ENCODE measurements around the gene SDHB.
A peak's percentile ranks its signal among the peaks of the same experiment; 100 is the strongest.

Gene SDHB

DNA sequence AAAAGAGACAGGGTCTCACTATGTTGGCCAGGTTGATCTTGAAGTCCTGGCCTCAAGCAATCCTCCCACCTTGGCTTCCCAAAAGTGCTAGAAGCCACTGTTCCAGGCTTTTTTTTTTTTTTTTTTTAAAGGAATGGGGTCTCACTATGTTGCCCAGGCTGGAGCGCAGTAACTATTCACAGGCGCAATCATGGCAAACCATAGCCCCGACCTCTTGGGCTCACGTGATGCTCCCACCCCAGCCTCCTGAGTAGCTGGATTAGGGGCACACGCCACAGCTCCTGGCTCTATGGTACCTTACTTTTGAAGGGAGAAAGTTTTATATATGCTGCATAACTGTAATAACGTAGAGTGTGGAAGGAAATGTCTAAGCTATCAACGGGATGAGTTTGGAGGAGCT lies 36.4 kb downstream of the SDHB start:
- Histone ChIP-seq H3K9me3 (ENCODE audit: insufficient read depth, low read length) (no peaks in the 10 kb centered on the region), H3K4me3 (ENCODE audit: insufficient read length, low read depth) (no peak overlapping the region), H3K27me3 (ENCODE audit: insufficient read depth, insufficient read length) (no peaks in the 10 kb centered on the region), H3K4me1 (ENCODE audit: insufficient read depth, insufficient read length) (peaks cover 11% of the 10 kb centered on the region), H3K36me3 (ENCODE audit: insufficient read depth, insufficient read length, low read length) (peaks cover 46% of the 10 kb centered on the region), H3K9ac (ENCODE audit: insufficient read length, low read depth) (no peak overlapping the region)
- no peak for TF ChIP-seq YY1 (IDR thresholded peaks at IDR 0.05; ENCODE audit: insufficient read depth, insufficient read length)
- no peak for TF ChIP-seq SUZ12 (IDR thresholded peaks at IDR 0.05; ENCODE audit: extremely low read depth, insufficient read depth, insufficient read length)
- no peak for TF ChIP-seq ZNF274 (IDR thresholded peaks at IDR 0.05; ENCODE audit: low read depth, low read length)
- no peak for DNase-seq (ENCODE audit: low read depth, low spot score)

DNA sequence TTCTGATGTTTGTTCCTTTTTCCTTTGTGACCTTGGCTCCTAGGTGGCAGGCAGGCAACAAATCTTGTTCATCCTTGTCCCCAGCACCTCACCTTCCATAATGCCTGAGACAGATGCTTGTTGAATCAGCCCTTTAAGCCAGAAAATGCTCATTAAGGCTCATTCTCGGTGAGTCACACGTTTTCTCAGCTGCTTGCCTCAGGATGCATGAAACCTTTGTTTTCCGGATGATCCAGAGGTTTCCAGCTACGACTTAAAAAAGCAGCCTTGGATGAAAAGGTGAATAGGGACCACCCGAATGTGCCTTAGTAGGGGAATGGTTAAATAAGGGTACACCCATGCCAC lies 37.5 kb downstream of the SDHB start:
- no peaks in the 10 kb centered on the region for H3K27me3 ChIP-seq (ENCODE audit: insufficient read depth, insufficient read length)
- H3K4me1 ChIP-seq (ENCODE audit: insufficient read depth, insufficient read length): peaks cover 11% of the 10 kb centered on the region
- TF ChIP-seq SUZ12 (IDR thresholded peaks at IDR 0.05; ENCODE audit: extremely low read depth, insufficient read depth, insufficient read length) (no peak), YY1 (IDR thresholded peaks at IDR 0.05; ENCODE audit: insufficient read depth, insufficient read length) (no peak), ZNF274 (IDR thresholded peaks at IDR 0.05; ENCODE audit: low read depth, low read length) (no peak)
- peak; percentile 47 for DNase-seq (ENCODE audit: low read depth, low spot score)
- peaks cover 36% of the 10 kb centered on the region for H3K36me3 ChIP-seq (ENCODE audit: insufficient read depth, insufficient read length, low read length)
- peak overlapping the region; percentile 2 for H3K9ac ChIP-seq (ENCODE audit: insufficient read length, low read depth)
- H3K9me3 ChIP-seq (ENCODE audit: insufficient read depth, low read length): no peaks in the 10 kb centered on the region
- H3K4me3 ChIP-seq (ENCODE audit: insufficient read length, low read depth): no peak overlapping the region

DNA sequence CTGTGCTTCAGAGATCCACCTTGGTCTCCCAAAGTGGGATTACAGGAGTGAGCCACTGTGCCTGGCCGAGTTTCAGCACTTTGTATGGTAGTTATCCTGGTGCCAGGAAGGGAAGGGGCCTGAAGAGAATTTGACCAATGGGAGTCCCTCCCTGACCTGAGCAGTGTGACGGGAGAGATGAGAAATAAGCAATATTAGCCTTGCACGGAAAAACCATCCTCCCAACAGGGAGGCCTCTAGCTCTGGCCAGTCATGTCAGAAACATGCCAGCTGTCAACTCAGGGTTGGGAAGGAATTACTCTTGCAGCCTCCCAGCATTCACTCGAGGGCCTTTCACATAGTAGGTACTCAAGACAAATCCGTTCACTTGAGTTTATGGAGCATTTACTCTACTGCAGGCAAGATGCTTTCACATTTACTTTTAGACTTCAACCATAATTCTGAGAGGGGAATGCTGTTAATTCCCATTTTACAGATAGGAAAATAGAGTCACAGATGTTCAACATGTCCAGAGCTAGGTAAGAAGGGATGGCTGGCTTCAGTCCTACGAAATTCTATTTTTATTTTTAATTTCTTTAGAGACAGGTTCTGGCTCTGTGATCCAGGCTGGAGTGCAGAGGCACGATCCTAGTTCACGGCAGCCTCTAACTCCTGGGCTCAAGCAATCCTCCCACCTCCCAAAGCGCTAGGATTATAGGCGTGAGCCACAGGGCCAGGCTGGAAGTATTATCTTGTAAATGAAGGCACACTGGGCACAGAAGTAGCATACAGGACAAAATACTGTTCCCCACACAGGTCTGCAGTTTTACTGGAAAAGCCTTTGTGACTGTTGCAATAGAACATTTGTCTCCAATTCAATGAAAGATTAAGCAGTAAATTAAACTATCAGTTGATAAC lies 38.9 kb downstream of the SDHB start:
- Histone ChIP-seq H3K9ac (ENCODE audit: insufficient read length, low read depth) (peak overlapping the region; percentile 57), H3K4me1 (ENCODE audit: insufficient read depth, insufficient read length) (peaks cover 15% of the 10 kb centered on the region), H3K9me3 (ENCODE audit: insufficient read depth, low read length) (no peaks in the 10 kb centered on the region), H3K27me3 (ENCODE audit: insufficient read depth, insufficient read length) (no peaks in the 10 kb centered on the region), H3K4me3 (ENCODE audit: insufficient read length, low read depth) (no peak overlapping the region), H3K36me3 (ENCODE audit: insufficient read depth, insufficient read length, low read length) (peaks cover 23% of the 10 kb centered on the region)
- no peak for DNase-seq (ENCODE audit: low read depth, low spot score)
- no peak for TF ChIP-seq YY1 (IDR thresholded peaks at IDR 0.05; ENCODE audit: insufficient read depth, insufficient read length)
- TF ChIP-seq ZNF274 (IDR thresholded peaks at IDR 0.05; ENCODE audit: low read depth, low read length): no peak
- TF ChIP-seq SUZ12 (IDR thresholded peaks at IDR 0.05; ENCODE audit: extremely low read depth, insufficient read depth, insufficient read length): no peak

DNA sequence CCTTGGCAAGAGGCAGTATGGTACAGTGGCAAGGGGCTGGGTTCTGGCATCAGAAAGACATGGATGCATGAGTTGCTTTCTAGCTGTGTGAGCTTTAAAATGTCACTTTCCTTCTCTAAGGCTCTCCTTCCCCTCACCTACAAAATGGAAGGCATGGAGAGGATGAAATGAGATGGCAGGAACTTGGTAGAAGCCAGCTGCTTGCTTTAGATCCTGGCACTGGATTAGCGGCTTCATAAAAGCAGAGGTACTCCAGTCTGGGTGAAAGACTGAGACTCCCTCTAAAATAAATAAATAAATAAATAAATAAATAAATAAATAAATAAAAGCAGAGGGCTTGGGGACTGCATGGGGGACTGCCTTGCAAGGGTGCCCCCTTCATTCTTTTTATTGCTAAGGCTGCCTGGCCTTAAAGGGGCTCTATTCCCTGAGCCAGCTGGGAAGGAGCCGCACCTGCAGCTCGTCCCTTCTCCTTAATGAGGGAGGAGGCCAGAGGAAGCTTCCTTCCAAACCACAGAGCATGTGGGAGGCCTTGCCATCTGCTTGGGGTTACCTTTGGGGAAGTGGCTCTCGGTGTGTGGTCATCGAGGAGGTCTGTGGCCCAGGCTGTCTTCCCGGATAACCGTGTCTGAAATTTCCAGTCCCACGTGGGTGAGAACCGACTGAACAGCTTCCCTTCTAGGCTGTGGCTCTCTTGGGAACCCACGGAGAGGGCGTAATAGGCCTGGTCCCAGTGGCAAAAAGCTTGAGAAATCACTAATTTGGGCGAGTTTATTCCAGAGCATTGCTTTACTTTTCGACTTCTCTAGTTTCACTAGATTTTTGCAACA lies 40.1 kb downstream of the SDHB start:
- DNase-seq (ENCODE audit: low read depth, low spot score): no peak
- H3K4me1 ChIP-seq (ENCODE audit: insufficient read depth, insufficient read length): peaks cover 18% of the 10 kb centered on the region

DNA sequence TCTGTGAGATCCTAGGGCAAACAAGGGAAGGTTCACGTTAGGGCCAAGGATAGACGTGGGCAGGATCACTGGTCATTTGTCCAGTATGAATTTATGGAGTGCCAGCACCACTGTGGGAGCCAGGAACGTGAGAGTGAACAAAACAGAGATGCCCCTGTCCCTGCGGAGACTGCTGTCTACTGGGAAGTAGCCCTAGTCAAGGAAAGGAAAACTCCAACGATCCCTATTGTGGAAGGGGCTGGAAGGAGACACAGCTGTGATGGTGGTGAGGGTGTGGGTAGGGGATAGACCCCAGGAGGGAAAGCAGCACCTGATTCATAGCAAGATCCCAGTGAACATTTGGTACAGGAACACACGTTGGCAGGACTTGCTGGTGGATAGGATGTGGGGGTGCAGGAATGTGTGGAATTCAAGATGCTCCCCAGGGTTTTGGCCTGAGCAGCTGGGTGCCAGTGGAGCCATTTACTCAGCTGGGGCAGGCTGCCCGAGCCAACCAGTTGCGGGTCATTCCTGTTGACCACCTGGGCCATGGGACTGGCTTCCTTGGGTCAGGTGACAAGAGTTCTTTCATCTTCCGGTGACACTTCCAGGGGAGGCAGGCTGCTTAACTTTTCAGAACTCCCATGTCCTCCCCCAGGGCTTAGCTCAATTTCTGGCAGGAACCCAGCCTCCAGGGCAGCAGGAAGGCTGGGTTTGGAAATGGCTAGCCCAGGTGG lies 40.9 kb downstream of the SDHB start:
- Histone ChIP-seq H3K27me3 (ENCODE audit: insufficient read depth, insufficient read length) (no peaks in the 10 kb centered on the region), H3K4me1 (ENCODE audit: insufficient read depth, insufficient read length) (peaks cover 18% of the 10 kb centered on the region), H3K9me3 (ENCODE audit: insufficient read depth, low read length) (no peaks in the 10 kb centered on the region), H3K9ac (ENCODE audit: insufficient read length, low read depth) (no peak overlapping the region), H3K36me3 (ENCODE audit: insufficient read depth, insufficient read length, low read length) (peaks cover 7% of the 10 kb centered on the region), H3K4me3 (ENCODE audit: insufficient read length, low read depth) (no peak overlapping the region)
- TF ChIP-seq YY1 (IDR thresholded peaks at IDR 0.05; ENCODE audit: insufficient read depth, insufficient read length): no peak
- no peak for TF ChIP-seq ZNF274 (IDR thresholded peaks at IDR 0.05; ENCODE audit: low read depth, low read length)
- no peak for TF ChIP-seq SUZ12 (IDR thresholded peaks at IDR 0.05; ENCODE audit: extremely low read depth, insufficient read depth, insufficient read length)
- DNase-seq (ENCODE audit: low read depth, low spot score): no peak

More for the DNA sequence above, 40.1 kb downstream of the SDHB start:
- H3K9me3 ChIP-seq (ENCODE audit: insufficient read depth, low read length): no peaks in the 10 kb centered on the region
- no peak for TF ChIP-seq SUZ12 (IDR thresholded peaks at IDR 0.05; ENCODE audit: extremely low read depth, insufficient read depth, insufficient read length)
- no peak for TF ChIP-seq YY1 (IDR thresholded peaks at IDR 0.05; ENCODE audit: insufficient read depth, insufficient read length)
- no peak for TF ChIP-seq ZNF274 (IDR thresholded peaks at IDR 0.05; ENCODE audit: low read depth, low read length)
- no peaks in the 10 kb centered on the region for H3K27me3 ChIP-seq (ENCODE audit: insufficient read depth, insufficient read length)
- H3K36me3 ChIP-seq (ENCODE audit: insufficient read depth, insufficient read length, low read length): peaks cover 12% of the 10 kb centered on the region
- no peak overlapping the region for H3K4me3 ChIP-seq (ENCODE audit: insufficient read length, low read depth)
- no peak overlapping the region for H3K9ac ChIP-seq (ENCODE audit: insufficient read length, low read depth)

DNA sequence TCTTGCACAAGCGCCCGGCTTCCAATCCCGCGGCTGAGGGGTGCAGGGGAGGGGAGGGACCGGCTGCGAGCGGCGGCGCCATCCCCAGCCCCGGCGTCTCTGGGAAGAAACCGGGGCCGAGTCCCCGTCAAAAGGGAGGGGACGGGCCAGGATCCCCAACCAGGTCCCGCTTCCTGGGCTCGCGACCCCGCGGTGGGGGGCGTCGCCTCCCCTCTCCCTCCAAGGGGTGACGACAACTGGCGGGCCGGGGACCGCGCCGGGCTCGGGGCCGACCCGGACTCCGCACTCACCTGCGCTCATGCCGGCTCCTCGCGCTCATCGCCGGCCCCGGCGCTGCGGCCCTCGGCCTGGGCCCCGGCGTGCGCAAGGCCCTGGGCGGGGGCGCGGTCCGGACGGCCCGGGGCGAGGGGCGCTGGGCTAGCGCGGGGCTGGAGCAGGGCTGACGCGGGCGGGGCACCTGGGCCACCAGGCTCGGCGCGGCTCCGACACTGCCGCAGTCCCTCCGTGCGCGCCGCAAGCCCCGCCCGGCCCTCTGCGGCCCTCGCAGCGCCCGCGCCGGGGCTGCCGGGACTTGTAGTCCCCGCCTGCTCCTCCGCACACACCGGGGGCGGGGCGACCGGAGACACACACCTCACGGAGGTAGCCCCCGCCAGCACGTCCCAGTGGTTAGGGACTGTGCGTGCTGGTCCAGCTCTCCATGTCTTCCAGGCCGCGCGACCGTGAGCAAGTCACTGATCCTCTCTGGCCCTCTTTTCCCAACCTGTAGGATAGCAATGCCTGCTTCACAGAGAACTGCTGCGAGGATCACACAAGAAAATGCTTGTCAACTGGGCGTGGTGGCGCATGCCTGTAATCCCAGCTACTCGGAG lies 42.2 kb downstream of the SDHB start, which contains the start of gene ATP13A2:
ATP13A2 (minus strand) TSS at position 490 of the 869 bp plus-strand sequence; CDS start at position 300, 190 bp downstream.
- H3K36me3 ChIP-seq (ENCODE audit: insufficient read depth, insufficient read length, low read length): peaks cover 3% of the 10 kb centered on the region
- DNase-seq (ENCODE audit: low read depth, low spot score): peak; percentile 67
- peak within 1 kb of the TSS; percentile 64 for H3K4me3 ChIP-seq (ENCODE audit: insufficient read length, low read depth)
- peaks cover 21% of the 10 kb centered on the region for H3K4me1 ChIP-seq (ENCODE audit: insufficient read depth, insufficient read length)
- H3K9ac ChIP-seq (ENCODE audit: insufficient read length, low read depth): peak within 1 kb of the TSS; percentile 81
- H3K9me3 ChIP-seq (ENCODE audit: insufficient read depth, low read length): no peaks in the 10 kb centered on the region
- TF ChIP-seq ZNF274 (IDR thresholded peaks at IDR 0.05; ENCODE audit: low read depth, low read length): no peak
- TF ChIP-seq SUZ12 (IDR thresholded peaks at IDR 0.05; ENCODE audit: extremely low read depth, insufficient read depth, insufficient read length): no peak
- no peak for TF ChIP-seq YY1 (IDR thresholded peaks at IDR 0.05; ENCODE audit: insufficient read depth, insufficient read length)
- no peaks in the 10 kb centered on the region for H3K27me3 ChIP-seq (ENCODE audit: insufficient read depth, insufficient read length)
